Kidney (tissue), 14 donors: ENCODE data around the gene CA10. TPM values are rescaled to one million over a fixed set of nuclear protein-coding genes. Genes with fewer than 3 reads are reported as not detected.

Source experiments
- DNase-seq, 5 donors: peaks; one replicate each; pipeline ENCODE4 v3.0.0-alpha.2; 2013 to 2020
- FAIRE-seq: peaks from 2 replicates; lab custom pipeline; 2012; peaks lifted over from hg19 to GRCh38; lab: Jason Lieb, UNC
- H3K27ac ChIP-seq, 2 donors: one replicate each; pipeline ENCODE4 v1.7.0; 2013; ENCODE audit warnings: low read depth in 2 of 2, low read length in 2 of 2, inconsistent platforms in 1 of 2
- H3K27me3 ChIP-seq: one replicate; pipeline ENCODE4 v1.7.1; 2013; ENCODE audit warnings: low read length, inconsistent platforms; ENCODE audit not compliant: control insufficient read depth, insufficient read depth
- H3K36me3 ChIP-seq, 3 donors: one replicate each; pipeline versions ENCODE4 v1.7.0 to v1.7.1; 2013; ENCODE audit warnings: low read length in 3 of 3, control low read depth in 1 of 3, inconsistent platforms in 1 of 3; ENCODE audit not compliant: insufficient read depth in 3 of 3, control insufficient read depth in 2 of 3
- H3K4me1 ChIP-seq, 3 donors: one replicate each; pipeline versions ENCODE4 v1.7.0 to v1.7.1; 2013; ENCODE audit warnings: low read length in 3 of 3, inconsistent platforms in 1 of 3, low read depth in 1 of 3; ENCODE audit not compliant: control insufficient read depth in 2 of 3, insufficient read depth in 2 of 3
- H3K4me3 ChIP-seq, 3 donors: one replicate each; pipeline versions ENCODE4 v1.7.0 to v1.8.1; 2013; ENCODE audit warnings: low read length in 3 of 3, control low read depth in 1 of 3, inconsistent platforms in 1 of 3
- H3K9ac ChIP-seq, 3 donors: one replicate each; pipeline versions ENCODE4 v1.7.0 to v1.7.1; 2013; ENCODE audit warnings: low read length in 3 of 3, control low read depth in 1 of 3, inconsistent platforms in 1 of 3
- H3K9me3 ChIP-seq, 3 donors: one replicate each; pipeline versions ENCODE4 v1.7.0 to v1.7.1; 2013; ENCODE audit warnings: low read length in 3 of 3, control low read depth in 1 of 3, inconsistent platforms in 1 of 3; ENCODE audit not compliant: control insufficient read depth in 2 of 3, insufficient read depth in 1 of 3
- CTCF ChIP-seq: IDR thresholded peaks from 3 replicates; pipeline ENCODE4 v1.5.1; 2012; ENCODE audit warnings: mild to moderate bottlenecking, moderate library complexity, borderline replicate concordance; ENCODE audit not compliant: insufficient read depth; ENCODE audit errors: extremely low read depth
- intact Hi-C: fragments of 100-400 bp; cut with DNase I; formaldehyde crosslinking; loops from one replicate; pipeline ENCODE4 v1.11.1; 2022
- polyA plus RNA-seq: library from polyadenylated mRNA; stranded (reverse); fragments of 350-450 nt; fragmentation: Illumina TruSeq; extraction: RNeasy Lipid Tissue Mini Kit (QIAGEN cat#74804); gene quantifications from one replicate; pipeline ENCODE4 v1.2.3, GENCODE V29; 2014; ENCODE audit warnings: low read depth, low replicate concordance; ENCODE audit not compliant: insufficient read depth
- total RNA-seq: library from RNA; stranded (reverse); fragmentation: NEBNext Ultra II Directional; extraction: Animal tissue kit (Norgen Biotek cat#: 25700); gene quantifications from one replicate; pipeline ENCODE4 v1.2.1, GENCODE V29; 2021
- donor health status: control.
- donor health status: control.
- donor health status: control.
- donor health status: control.
- donor health status: control.
- donor health status: DM: yes; HTN: yes; CAD: no.
- donor health status: Normal renal cell carcinoma (clear cell type).

CA10 gene
- total and polyA plus RNA-seq, 2 donors from 2014 or later, result 3.7 to 9.8 TPM

- Histone ChIP-seq H3K27me3 (no peaks in the 10 kb centered on the region), H3K27ac (no peak overlapping the region), H3K9ac (no peak overlapping the region), H3K4me3 (no peak overlapping the region), H3K9me3 (no peaks in the 10 kb centered on the region), H3K4me1 (no peaks in the 10 kb centered on the region), H3K36me3 (no peaks in the 10 kb centered on the region)
- intact Hi-C loops, result no loop called here
- FAIRE-seq (no peak), DNase-seq (no peak)
- TF ChIP-seq CTCF, result no peak
These were observed 490.2 kb downstream of the CA10 start for GRCh38 chr17:51668155-51668962.

GRCh38 chr17:51667706-51668083, 490.8 kb downstream of the CA10 start:
- Histone ChIP-seq H3K9me3 (no peaks in the 10 kb centered on the region), H3K4me1 (no peaks in the 10 kb centered on the region), H3K4me3 (no peak overlapping the region), H3K9ac (no peak overlapping the region), H3K27me3 (no peaks in the 10 kb centered on the region), H3K36me3 (no peaks in the 10 kb centered on the region), H3K27ac (no peak overlapping the region)
- DNase-seq, result no peak
- no peak for TF ChIP-seq CTCF
- FAIRE-seq, result no peak
- intact Hi-C loops, result no loop called here

- Histone ChIP-seq H3K4me3 (no peak overlapping the region), H3K27ac (no peak overlapping the region), H3K9me3 (no peaks in the 10 kb centered on the region), H3K4me1 (no peaks in the 10 kb centered on the region), H3K36me3 (no peaks in the 10 kb centered on the region), H3K9ac (no peak overlapping the region), H3K27me3 (no peaks in the 10 kb centered on the region)
- no peak for TF ChIP-seq CTCF
- intact Hi-C loops, result no loop called here
- FAIRE-seq (no peak), DNase-seq (no peak)
These were observed 491.4 kb downstream of the CA10 start for GRCh38 chr17:51666971-51667705.
